HT-29 (cell line): ENCODE results near the gene GABRG2. TPM values are rescaled to one million over a fixed set of nuclear protein-coding genes. Genes with fewer than 3 reads are reported as not detected.

Experiments
- DNase-seq: peaks from one replicate; pipeline ENCODE4 v3.0.0-alpha.2; 2015; ENCODE audit warnings: low spot score
- total RNA-seq: library from RNA; depleted of rRNA; stranded (reverse); fragments of >200 nt; shearing (Covaris generic); gene quantifications from 2 replicates; pipeline ENCODE4 v1.2.3, GENCODE V29; 2014; rRNA removed

The GABRG2 gene
- total RNA-seq, 1 experiment from 2014 or later, result not detected

DNA sequence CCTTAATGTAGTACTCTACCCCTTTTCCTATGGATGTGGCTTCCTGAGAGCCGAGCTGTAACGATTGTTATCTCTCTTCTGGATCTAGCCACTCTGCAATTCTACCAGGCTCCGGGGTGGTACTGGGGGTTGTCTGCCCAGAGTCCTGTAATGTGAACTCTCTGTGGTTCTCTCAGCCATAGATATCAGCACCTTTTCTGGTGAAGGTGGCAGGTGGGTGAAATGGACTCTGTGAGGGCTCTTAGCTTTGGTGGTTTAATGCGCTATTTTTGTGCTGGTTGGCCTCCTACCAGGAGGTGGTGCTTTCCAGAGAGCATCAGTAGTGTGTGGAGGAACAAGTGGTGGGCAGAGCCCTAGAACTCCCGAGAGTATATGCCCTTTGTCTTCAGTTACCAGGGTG, 122.1 kb downstream of the GABRG2 start:
- no peak for DNase-seq

DNA sequence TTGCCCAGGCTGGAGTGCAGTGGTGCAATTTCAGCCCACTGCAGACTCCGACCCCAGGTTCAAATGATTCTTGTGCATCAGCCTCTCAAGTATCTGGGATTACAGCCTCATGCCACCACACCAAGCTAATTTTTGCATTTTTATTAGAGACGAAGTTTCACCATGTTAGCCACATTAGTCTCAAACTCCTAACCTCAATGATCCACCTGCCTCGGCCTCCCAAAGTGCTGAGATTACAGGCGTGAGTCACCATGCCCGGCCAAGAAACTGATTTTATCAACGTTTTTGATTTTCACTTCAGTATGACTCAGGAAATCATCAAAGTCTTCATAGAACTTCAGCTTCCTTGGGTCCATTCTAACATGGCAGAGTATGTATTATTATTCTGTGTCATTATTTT, 125.4 kb downstream of the GABRG2 start:
- DNase-seq, result no peak

DNA sequence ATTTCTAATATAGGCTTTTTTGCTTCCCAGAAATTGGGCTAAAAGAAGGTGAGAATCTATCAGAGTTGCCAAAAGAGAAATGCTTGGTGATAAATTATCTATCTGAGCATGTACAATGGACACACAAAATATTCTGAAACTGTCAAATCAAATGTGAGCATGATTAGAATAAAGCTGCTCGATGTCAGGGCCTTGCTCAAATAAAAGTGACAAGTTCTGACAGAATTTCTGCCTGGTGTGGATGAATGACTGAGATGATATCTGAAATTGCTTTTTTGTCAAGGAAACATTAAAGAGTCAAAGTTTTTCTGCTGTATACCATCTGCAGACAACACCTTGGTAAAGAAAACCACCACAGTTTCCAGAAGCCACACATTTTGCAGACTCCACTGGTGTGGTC, 128.8 kb downstream of the GABRG2 start:
- no peak for DNase-seq

DNA sequence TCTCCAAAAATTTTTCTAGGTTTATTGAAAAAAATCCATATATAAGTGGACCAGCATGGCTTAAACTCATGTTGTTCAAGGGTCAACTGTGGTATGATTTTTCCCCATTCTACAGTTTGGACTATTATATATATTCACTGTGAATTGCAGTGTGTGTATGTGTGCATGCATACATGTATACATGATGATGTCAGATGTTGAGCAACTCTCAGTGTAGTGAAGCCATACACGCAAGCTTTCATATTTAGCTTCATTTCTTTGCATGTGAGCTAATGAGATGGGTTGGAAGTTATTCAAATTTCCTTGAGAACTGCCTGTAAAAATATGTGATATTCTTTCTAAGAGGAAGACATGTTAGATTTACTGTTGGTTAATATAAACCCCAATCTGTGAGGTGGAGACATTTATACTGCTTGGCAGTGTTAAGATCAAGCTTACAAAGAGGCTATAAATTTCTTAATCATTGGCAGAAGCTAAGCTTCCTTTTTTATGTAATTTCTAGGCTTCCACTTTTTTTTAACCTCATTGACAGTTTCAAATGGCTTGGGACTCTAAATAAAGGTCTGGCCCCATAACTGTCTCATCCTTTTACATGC, 134.8 kb downstream of the GABRG2 start:
- no peak for DNase-seq

Other genes with a start within 250 kb of the GABRG2 start
- not detected in 2 replicates for gene GABRA1, start 219.7 kb upstream of the GABRG2 start, total RNA-seq